Lung (tissue), 12 donors: ENCODE measurements around the gene TANGO6. TPM values are rescaled to one million over a fixed set of nuclear protein-coding genes. Genes with fewer than 3 reads are reported as not detected.
"Not testable (repeated sequence)": the region's sequence is repeated elsewhere in the genome, so short reads cannot be mapped to it uniquely, and the experiment has no call there.

ENCODE experiments used
- ATAC-seq: fragments of 200-7000 bp; cut with Tn5 transposase; one replicate; pipeline ENCODE4 v1.9.1; 2020; ENCODE audit warnings: moderate number of reproducible peaks; ENCODE audit not compliant: insufficient read depth, low FRiP score
- DNase-seq, 3 donors: peaks; one replicate each; pipeline ENCODE4 v3.0.0-alpha.2; 2013 to 2017
- H3K27ac ChIP-seq, 2 donors: one replicate each; pipeline ENCODE4 v1.5.1; 2013; ENCODE audit warnings: mild to moderate bottlenecking in 2 of 2, moderate library complexity in 2 of 2, control low read depth in 1 of 2, inconsistent platforms in 1 of 2, low read depth in 1 of 2, low read length in 1 of 2
- H3K27me3 ChIP-seq, 3 donors: one replicate each; pipeline ENCODE4 v1.5.1; 2013; ENCODE audit warnings: low read length in 2 of 3; ENCODE audit not compliant: control insufficient read depth in 3 of 3, insufficient read depth in 3 of 3
- H3K36me3 ChIP-seq, 4 donors: one replicate each; pipeline ENCODE4 v1.5.1; 2013; ENCODE audit warnings: low read length in 4 of 4, mild to moderate bottlenecking in 1 of 4, moderate library complexity in 1 of 4; ENCODE audit not compliant: control insufficient read depth in 4 of 4, insufficient read depth in 4 of 4
- H3K4me1 ChIP-seq, 5 donors: one replicate each; pipeline ENCODE4 v1.5.1; 2013; ENCODE audit warnings: low read length in 5 of 5, mild to moderate bottlenecking in 2 of 5, moderate library complexity in 1 of 5; ENCODE audit not compliant: control insufficient read depth in 5 of 5, insufficient read depth in 5 of 5
- H3K4me3 ChIP-seq: one replicate; pipeline ENCODE4 v1.5.1; 2013; ENCODE audit warnings: mild to moderate bottlenecking, control low read depth, moderate library complexity
- H3K9ac ChIP-seq, 2 donors: one replicate each; pipeline ENCODE4 v1.5.1; 2013; ENCODE audit warnings: low read length in 2 of 2, control low read depth in 1 of 2; ENCODE audit not compliant: insufficient read depth in 1 of 2
- H3K9me3 ChIP-seq, 4 donors: one replicate each; pipeline ENCODE4 v1.5.1; 2013; ENCODE audit warnings: low read length in 3 of 4, mild to moderate bottlenecking in 1 of 4, moderate library complexity in 1 of 4; ENCODE audit not compliant: control insufficient read depth in 4 of 4, insufficient read depth in 3 of 4
- CTCF ChIP-seq: IDR thresholded peaks from 2 replicates; pipeline ENCODE4 v1.5.1; 2012; ENCODE audit warnings: mild to moderate bottlenecking; ENCODE audit errors: control extremely low read depth, extremely low read depth
- WGBS, 2 donors: extraction: QIAGEN DNeasy Blood & Tissue Kit; methylation state at CpG; one replicate each; pipeline ENCODE4 v1.1.7; 2013; 5-methylcytosine and 5-hydroxymethylcytosine counted together
- polyA plus RNA-seq, 2 donors: library from polyadenylated mRNA; stranded (reverse); fragments of 200-250 nt; gene quantifications; one replicate each; pipeline ENCODE4 v1.2.1, GENCODE V29; 2013
- total RNA-seq, 2 donors: library from RNA; depleted of rRNA in 1 of 2; stranded (reverse); fragments of >200 nt in 1 of 2; gene quantifications; one replicate each; pipeline ENCODE4 v1.2.1, GENCODE V29; 2014 to 2021
- donor health status: control.
- donor health status: control.
- donor health status: Bipolar disorder and iron deficiency.
- donor health status: healthy.
- donor health status: DM: yes; HTN: yes; CAD: no.

The TANGO6 gene
- total and polyA plus RNA-seq, 4 donors = 2.3 to 19.3 (median 11.9) TPM

GRCh38 chr16:68987734-68988457, 144.6 kb downstream of the TANGO6 start:
- WGBS, 2 donors = 88 to 94% methylated on average over 4 of the region's 4 CpGs
- Histone ChIP-seq H3K36me3 (no peaks in the 10 kb centered on the region), H3K27me3 (no peaks in the 10 kb centered on the region), H3K9me3 (no peaks in the 10 kb centered on the region), H3K27ac (no peak overlapping the region), H3K4me3 (no peak overlapping the region), H3K9ac (no peak overlapping the region), H3K4me1 (peaks cover 0 to 3% (median 0%) of the 10 kb centered on the region in 5 donors)
- no peak for TF ChIP-seq CTCF
- ATAC-seq (no peak), DNase-seq (no peak)

- not testable (repeated sequence) for ATAC-seq, H3K27ac ChIP-seq, DNase-seq, H3K36me3 ChIP-seq, H3K4me1 ChIP-seq, H3K27me3 ChIP-seq, H3K9me3 ChIP-seq, H3K4me3 ChIP-seq, H3K9ac ChIP-seq
- WGBS, 2 donors = 92 to 94% methylated on average over 7 of the region's 7 CpGs
Observed at GRCh38 chr16:68990172-68990845, 147.0 kb downstream of the TANGO6 start.

GRCh38 chr16:68991075-68991474, 147.7 kb downstream of the TANGO6 start:
- no peak overlapping the region for H3K9ac ChIP-seq
- peaks cover 0 to 6% (median 0%) of the 10 kb centered on the region in 5 donors for H3K4me1 ChIP-seq
- no peaks in the 10 kb centered on the region for H3K36me3 ChIP-seq
- no peaks in the 10 kb centered on the region for H3K27me3 ChIP-seq
- H3K4me3 ChIP-seq = no peak overlapping the region
- no peak for TF ChIP-seq CTCF
- H3K27ac ChIP-seq = no peak overlapping the region
- ATAC-seq (no peak), DNase-seq (no peak)
- H3K9me3 ChIP-seq = no peaks in the 10 kb centered on the region

GRCh38 chr16:68992521-68992920, 149.2 kb downstream of the TANGO6 start:
- Histone ChIP-seq H3K4me1 (peaks cover 0 to 7% (median 0%) of the 10 kb centered on the region in 5 donors), H3K27me3 (no peaks in the 10 kb centered on the region), H3K4me3 (no peak overlapping the region), H3K9ac (no peak overlapping the region), H3K36me3 (no peaks in the 10 kb centered on the region), H3K27ac (no peak overlapping the region), H3K9me3 (no peaks in the 10 kb centered on the region)
- no peak for ATAC-seq
- TF ChIP-seq CTCF = no peak
- WGBS, 2 donors = 80 to 97% methylated on average over 5 of the region's 5 CpGs
- no peak for DNase-seq
